ENCODE data around the gene RNF141. TPM values are rescaled to one million over a fixed set of nuclear protein-coding genes. Genes with fewer than 3 reads are reported as not detected.

The RNF141 gene
- total and polyA plus RNA-seq, 2 donors = 20.0 to 20.4 TPM

DNA sequence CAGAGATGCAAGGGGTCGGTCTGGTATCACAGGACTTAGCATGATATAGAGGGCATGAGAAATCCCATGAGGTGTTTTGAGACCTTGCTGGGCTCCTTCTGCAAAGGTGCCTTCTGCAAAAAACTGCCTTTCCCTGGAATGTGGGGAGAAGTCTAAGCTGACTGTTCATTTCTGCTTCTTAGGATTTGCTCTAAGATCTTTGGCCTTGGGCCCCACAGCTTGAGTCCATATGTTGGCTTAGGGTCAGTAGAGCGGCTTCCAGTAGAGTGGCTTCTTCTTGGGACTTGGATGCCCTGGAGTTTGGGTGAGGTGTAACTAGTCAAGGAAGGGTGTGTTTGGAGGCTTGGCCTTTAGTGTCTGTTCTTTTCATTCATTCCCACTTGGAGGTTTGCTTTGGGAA, 48.9 kb downstream of the RNF141 start:
- no peak overlapping the region for H3K4me3 ChIP-seq (ENCODE audit: low read length in 2 of 2)
- H3K36me3 ChIP-seq (ENCODE audit: control insufficient read depth in 2 of 2, insufficient read depth in 2 of 2, low read length in 1 of 2) = peaks cover 64 to 72% of the 10 kb centered on the region in 2 donors
- no peak for DNase-seq (ENCODE audit: low read depth in 6 of 9, low spot score in 9 of 9)
- H3K27me3 ChIP-seq (ENCODE audit: control insufficient read depth in 2 of 2, insufficient read depth in 1 of 2, low read length in 1 of 2) = no peaks in the 10 kb centered on the region
- WGBS = 99% methylated on average over 2 of the region's 2 CpGs
- H3K4me1 ChIP-seq (ENCODE audit: control insufficient read depth in 2 of 2, insufficient read depth in 2 of 2, low read length in 2 of 2) = peaks cover 0 to 9% of the 10 kb centered on the region in 2 donors
- H3K9me3 ChIP-seq (ENCODE audit: control insufficient read depth in 2 of 2, insufficient read depth in 1 of 2, low read length in 1 of 2) = no peaks in the 10 kb centered on the region
- H3K27ac ChIP-seq (ENCODE audit: low read depth in 1 of 2, low read length in 1 of 2) = no peak overlapping the region

DNA sequence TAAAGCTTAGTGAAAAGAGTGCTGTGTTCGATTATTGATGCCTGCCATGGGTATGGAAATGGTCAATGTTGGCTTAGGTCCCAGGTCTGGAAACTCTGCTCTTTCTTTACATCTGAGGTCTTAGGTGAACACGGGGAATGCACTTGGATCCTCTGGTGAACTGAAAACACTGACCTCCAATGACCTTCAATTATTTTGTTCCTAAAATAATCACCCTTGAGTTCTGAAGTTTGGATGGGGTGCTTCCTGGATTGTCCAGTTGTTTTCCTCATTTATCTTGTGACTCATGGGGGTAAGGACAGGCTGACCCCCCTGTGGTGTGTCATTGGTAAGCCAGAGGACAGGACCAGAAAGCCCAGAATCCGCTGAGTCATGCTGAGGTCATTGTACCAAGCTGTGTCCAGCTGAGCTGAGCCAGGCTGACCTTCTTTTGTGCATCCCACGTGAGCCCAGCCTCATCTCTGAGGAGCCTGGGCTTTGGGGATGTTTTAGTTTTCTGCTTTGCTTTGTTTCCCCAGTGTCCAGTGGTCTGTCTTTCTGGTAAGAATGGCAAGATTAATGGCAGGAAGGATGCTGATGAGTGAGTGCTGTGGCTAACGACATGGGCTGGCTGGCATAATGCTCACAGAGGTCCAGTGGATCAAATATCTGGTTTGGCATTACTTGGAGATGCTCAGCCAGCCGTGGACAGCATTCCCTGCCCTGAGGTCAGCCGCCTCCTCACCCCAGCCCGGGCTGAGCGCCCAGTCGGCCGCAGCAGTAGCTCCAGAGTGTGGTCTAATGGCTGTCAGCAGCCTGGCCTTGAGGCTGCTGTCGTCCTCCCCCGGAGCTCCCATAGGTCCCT, 50.4 kb downstream of the RNF141 start:
- DNase-seq (ENCODE audit: low read depth in 6 of 9, low spot score in 9 of 9) = no peak
- Histone ChIP-seq H3K36me3 (ENCODE audit: control insufficient read depth in 2 of 2, insufficient read depth in 2 of 2, low read length in 1 of 2) (peaks cover 62 to 66% of the 10 kb centered on the region in 2 donors), H3K27ac (ENCODE audit: low read depth in 1 of 2, low read length in 1 of 2) (no peak overlapping the region), H3K27me3 (ENCODE audit: control insufficient read depth in 2 of 2, insufficient read depth in 1 of 2, low read length in 1 of 2) (no peaks in the 10 kb centered on the region), H3K4me3 (ENCODE audit: low read length in 2 of 2) (no peak overlapping the region), H3K4me1 (ENCODE audit: control insufficient read depth in 2 of 2, insufficient read depth in 2 of 2, low read length in 2 of 2) (peaks cover 0 to 17% of the 10 kb centered on the region in 2 donors), H3K9me3 (ENCODE audit: control insufficient read depth in 2 of 2, insufficient read depth in 1 of 2, low read length in 1 of 2) (no peaks in the 10 kb centered on the region)
- 94% methylated on average over 13 of the region's 13 CpGs for WGBS

DNA sequence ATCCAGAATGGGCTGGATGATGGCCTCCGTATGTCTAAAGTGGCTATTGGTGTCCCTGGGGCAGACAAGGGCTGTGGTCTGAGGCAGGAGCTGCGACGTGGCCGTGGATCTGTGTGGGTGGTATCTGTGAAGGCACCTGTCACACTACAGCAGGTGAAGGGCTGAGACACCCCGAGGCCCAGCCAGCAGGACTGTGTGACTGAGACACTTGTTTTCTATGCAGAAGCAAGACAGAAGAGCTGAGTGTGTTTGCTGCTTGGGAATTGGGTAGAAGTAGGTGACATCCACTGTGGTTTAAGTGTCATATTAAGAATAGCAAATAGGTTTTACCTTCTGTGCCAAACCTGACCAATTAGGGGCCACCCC, 51.0 kb downstream of the RNF141 start:
- no peaks in the 10 kb centered on the region for H3K9me3 ChIP-seq (ENCODE audit: control insufficient read depth in 2 of 2, insufficient read depth in 1 of 2, low read length in 1 of 2)
- H3K4me1 ChIP-seq (ENCODE audit: control insufficient read depth in 2 of 2, insufficient read depth in 2 of 2, low read length in 2 of 2) = peaks cover 0 to 18% of the 10 kb centered on the region in 2 donors
- no peak overlapping the region for H3K27ac ChIP-seq (ENCODE audit: low read depth in 1 of 2, low read length in 1 of 2)
- no peak overlapping the region for H3K4me3 ChIP-seq (ENCODE audit: low read length in 2 of 2)
- H3K27me3 ChIP-seq (ENCODE audit: control insufficient read depth in 2 of 2, insufficient read depth in 1 of 2, low read length in 1 of 2) = no peaks in the 10 kb centered on the region
- 93% methylated on average over 5 of the region's 5 CpGs for WGBS
- no peak for DNase-seq (ENCODE audit: low read depth in 6 of 9, low spot score in 9 of 9)
- peaks cover 61 to 65% of the 10 kb centered on the region in 2 donors for H3K36me3 ChIP-seq (ENCODE audit: control insufficient read depth in 2 of 2, insufficient read depth in 2 of 2, low read length in 1 of 2)

DNA sequence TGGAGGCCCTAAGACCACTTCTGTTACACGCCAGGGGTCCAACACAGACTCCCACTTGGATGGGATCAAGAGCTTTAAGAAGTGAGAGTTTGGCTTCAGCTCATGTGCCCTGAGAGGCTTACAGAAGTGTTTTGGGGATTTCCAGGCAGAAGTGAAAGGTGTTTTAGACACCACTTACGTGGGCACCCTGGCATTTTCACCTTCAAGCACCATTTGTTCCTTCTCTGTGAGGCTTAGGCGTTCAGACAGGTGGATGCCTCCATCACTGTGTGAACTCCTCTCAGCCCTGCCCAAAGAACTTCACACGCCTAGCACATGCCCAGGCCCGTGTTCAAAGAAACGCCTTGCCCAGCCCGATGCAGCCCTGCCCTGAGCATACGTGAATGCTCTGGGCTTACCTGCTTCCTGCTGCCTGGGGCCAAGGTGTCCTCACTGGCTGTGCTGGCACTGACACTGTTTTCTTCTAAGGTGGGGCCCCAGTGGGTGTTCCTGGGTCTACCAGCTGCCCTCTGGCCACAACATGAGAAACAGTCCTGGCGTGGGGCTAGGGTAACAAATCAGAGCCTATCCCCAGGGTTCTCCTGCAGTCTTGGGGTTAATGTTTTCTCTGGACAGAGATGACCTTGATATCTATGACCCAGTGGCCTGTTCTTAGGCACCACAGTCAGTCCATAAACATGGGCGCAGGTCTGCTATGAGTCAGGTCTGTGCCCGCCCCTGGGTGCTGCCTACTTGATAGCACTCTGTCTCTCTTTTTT, 51.9 kb downstream of the RNF141 start:
- Histone ChIP-seq H3K36me3 (ENCODE audit: control insufficient read depth in 2 of 2, insufficient read depth in 2 of 2, low read length in 1 of 2) (peaks cover 64% of the 10 kb centered on the region in 2 donors), H3K4me1 (ENCODE audit: control insufficient read depth in 2 of 2, insufficient read depth in 2 of 2, low read length in 2 of 2) (peaks cover 0 to 18% of the 10 kb centered on the region in 2 donors), H3K27me3 (ENCODE audit: control insufficient read depth in 2 of 2, insufficient read depth in 1 of 2, low read length in 1 of 2) (no peaks in the 10 kb centered on the region), H3K9me3 (ENCODE audit: control insufficient read depth in 2 of 2, insufficient read depth in 1 of 2, low read length in 1 of 2) (no peaks in the 10 kb centered on the region), H3K4me3 (ENCODE audit: low read length in 2 of 2) (no peak overlapping the region), H3K27ac (ENCODE audit: low read depth in 1 of 2, low read length in 1 of 2) (no peak overlapping the region)
- WGBS = 94% methylated on average over 11 of the region's 11 CpGs
- DNase-seq (ENCODE audit: low read depth in 6 of 9, low spot score in 9 of 9) = peak in 1 of 9 donors; percentile 26

DNA sequence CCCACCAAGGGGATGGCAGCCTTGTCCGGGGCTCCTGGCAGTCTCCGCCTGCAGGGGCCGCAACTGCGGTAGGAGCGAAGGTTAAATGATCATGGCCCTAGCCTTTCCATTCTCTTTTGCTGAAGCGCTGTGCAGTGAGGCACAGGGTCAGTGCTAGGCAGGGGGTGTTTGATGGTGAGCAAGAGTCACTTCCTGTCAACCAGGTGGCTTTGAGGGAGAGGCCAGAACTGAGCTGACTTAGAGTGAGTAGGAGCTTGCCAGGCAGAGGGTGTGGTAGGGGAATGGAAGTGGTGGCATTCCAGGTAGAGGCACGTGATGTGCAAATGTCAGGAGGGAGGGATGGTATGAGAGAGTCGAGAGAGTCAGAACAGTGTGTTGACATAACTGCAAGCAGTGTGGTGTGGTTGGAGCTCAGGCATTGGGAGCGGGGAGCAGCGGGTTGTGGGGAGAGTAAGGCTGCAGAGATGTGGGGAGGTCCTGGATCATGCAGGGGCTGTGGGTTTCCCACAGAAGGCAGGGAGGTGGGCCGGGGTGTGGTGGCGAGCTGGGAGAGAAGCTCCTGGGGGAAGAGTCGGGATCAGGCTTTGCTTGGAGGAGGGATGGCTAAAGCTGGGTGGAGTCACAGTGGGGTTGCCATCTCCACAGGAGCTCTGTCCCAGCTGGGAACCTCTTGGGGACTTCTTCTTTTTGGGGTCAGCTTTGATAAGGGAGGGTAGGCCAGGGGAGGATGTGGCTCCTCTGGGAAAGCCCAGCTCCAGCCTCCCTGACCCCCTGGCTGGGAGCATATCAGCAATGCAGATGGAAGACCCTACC, 52.7 kb downstream of the RNF141 start:
- DNase-seq (ENCODE audit: low read depth in 6 of 9, low spot score in 9 of 9) = peak in 2 of 9 donors; percentile 8 to 22
- Histone ChIP-seq H3K27me3 (ENCODE audit: control insufficient read depth in 2 of 2, insufficient read depth in 1 of 2, low read length in 1 of 2) (no peaks in the 10 kb centered on the region), H3K36me3 (ENCODE audit: control insufficient read depth in 2 of 2, insufficient read depth in 2 of 2, low read length in 1 of 2) (peaks cover 63 to 69% of the 10 kb centered on the region in 2 donors), H3K27ac (ENCODE audit: low read depth in 1 of 2, low read length in 1 of 2) (peak overlapping the region in 1 of 2 donors; percentile 8), H3K9me3 (ENCODE audit: control insufficient read depth in 2 of 2, insufficient read depth in 1 of 2, low read length in 1 of 2) (no peaks in the 10 kb centered on the region), H3K4me3 (ENCODE audit: low read length in 2 of 2) (no peak overlapping the region), H3K4me1 (ENCODE audit: control insufficient read depth in 2 of 2, insufficient read depth in 2 of 2, low read length in 2 of 2) (peaks cover 0 to 18% of the 10 kb centered on the region in 2 donors)
- 90% methylated on average over 13 of the region's 13 CpGs for WGBS

DNA sequence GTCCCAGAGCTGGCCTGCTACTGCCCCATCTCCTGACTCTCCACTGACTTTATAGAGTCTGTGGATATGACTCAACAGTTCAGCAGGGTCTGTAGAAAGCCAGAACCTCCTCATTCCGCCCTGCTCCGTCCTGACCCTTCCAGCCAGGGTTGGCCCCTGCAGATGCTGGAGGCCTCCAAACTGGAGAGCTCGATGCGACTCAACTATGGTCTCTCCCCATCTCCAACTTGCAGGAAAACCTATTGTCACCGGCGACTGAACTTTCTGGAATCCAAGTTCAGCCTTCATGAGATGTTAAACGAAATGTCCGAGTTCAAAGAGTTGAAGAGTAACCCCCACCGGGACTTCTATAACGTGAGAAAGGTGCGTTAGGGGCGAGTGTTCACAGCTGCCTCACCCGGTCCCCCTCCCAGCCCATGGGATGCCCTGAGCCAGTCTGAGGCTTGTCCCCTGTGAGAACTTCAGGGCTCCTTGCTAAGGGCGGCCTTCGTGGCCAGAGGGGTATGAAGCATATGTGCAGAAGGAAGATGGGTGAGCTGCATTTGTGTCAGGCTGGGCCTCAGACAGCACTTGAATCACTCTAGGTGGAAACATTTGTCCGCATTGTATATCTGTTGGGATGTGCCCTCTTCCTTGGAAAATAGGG, 53.9 kb downstream of the RNF141 start:
- Histone ChIP-seq H3K27ac (ENCODE audit: low read depth in 1 of 2, low read length in 1 of 2) (no peak overlapping the region), H3K27me3 (ENCODE audit: control insufficient read depth in 2 of 2, insufficient read depth in 1 of 2, low read length in 1 of 2) (no peaks in the 10 kb centered on the region), H3K4me1 (ENCODE audit: control insufficient read depth in 2 of 2, insufficient read depth in 2 of 2, low read length in 2 of 2) (peaks cover 0 to 18% of the 10 kb centered on the region in 2 donors), H3K4me3 (ENCODE audit: low read length in 2 of 2) (no peak overlapping the region), H3K9me3 (ENCODE audit: control insufficient read depth in 2 of 2, insufficient read depth in 1 of 2, low read length in 1 of 2) (no peaks in the 10 kb centered on the region), H3K36me3 (ENCODE audit: control insufficient read depth in 2 of 2, insufficient read depth in 2 of 2, low read length in 1 of 2) (peaks cover 55 to 64% of the 10 kb centered on the region in 2 donors)
- 98% methylated on average over 16 of the region's 16 CpGs for WGBS
- no peak for DNase-seq (ENCODE audit: low read depth in 6 of 9, low spot score in 9 of 9)

DNA sequence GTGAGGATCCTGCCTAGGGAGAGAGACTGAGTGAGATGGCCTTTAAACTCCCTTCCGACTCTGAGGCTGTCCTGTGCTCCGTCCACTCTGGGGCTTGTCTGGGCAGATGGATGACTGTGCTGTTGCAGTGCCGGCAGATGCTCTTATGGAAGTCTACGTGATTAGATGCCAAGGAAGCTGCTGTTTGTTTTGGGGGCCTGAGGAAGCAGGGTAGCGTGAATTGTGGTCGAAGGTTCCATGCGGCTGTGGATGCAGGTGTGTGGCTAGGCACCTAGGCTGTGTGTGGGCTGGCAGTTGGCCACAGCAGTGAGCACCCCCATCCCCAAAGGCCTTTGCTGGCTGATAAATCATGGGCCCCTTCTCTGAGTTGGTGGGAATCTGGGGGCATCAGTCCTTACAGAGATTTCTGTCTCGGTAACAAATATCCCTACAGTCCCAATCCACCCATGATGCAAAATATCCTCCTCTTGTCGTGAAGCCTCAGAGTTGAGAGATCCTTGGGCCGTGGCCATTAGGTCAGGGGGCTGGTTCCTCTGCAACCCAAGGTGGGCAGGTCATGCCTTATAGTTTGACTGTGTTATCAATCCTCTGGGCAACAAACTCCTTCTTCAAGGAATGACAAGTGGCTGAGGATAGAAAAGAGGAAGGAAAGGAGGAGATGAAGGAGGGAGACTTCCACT, 54.7 kb downstream of the RNF141 start:
- no peak overlapping the region for H3K27ac ChIP-seq (ENCODE audit: low read depth in 1 of 2, low read length in 1 of 2)
- peaks cover 0 to 18% of the 10 kb centered on the region in 2 donors for H3K4me1 ChIP-seq (ENCODE audit: control insufficient read depth in 2 of 2, insufficient read depth in 2 of 2, low read length in 2 of 2)
- H3K9me3 ChIP-seq (ENCODE audit: control insufficient read depth in 2 of 2, insufficient read depth in 1 of 2, low read length in 1 of 2) = no peaks in the 10 kb centered on the region
- H3K36me3 ChIP-seq (ENCODE audit: control insufficient read depth in 2 of 2, insufficient read depth in 2 of 2, low read length in 1 of 2) = peaks cover 53 to 70% of the 10 kb centered on the region in 2 donors
- 82% methylated on average over 10 of the region's 10 CpGs for WGBS
- no peak overlapping the region for H3K4me3 ChIP-seq (ENCODE audit: low read length in 2 of 2)
- DNase-seq (ENCODE audit: low read depth in 6 of 9, low spot score in 9 of 9) = no peak
- H3K27me3 ChIP-seq (ENCODE audit: control insufficient read depth in 2 of 2, insufficient read depth in 1 of 2, low read length in 1 of 2) = no peaks in the 10 kb centered on the region

DNA sequence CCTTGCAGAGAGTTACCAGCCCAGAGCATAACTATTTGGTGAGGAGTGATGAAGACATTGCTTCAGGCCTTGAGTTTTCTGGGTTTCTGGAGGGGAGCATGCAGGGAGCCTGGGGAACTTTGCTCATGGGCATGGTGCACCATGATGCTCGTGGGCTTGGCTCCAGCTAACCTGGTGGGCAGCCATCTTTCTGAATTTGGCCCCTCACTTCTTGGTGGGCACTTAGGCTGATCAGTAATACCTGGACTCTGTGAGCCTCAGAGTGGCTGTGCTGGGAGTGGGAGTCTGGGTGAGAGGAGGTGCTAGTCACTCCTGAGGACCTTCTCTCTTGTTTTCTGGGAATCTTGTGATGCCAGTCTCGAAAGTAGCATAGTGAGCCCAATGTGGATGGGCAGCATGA, 55.3 kb downstream of the RNF141 start:
- WGBS = 49% methylated on average over 2 of the region's 2 CpGs
- Histone ChIP-seq H3K4me1 (ENCODE audit: control insufficient read depth in 2 of 2, insufficient read depth in 2 of 2, low read length in 2 of 2) (peaks cover 0 to 18% of the 10 kb centered on the region in 2 donors), H3K27ac (ENCODE audit: low read depth in 1 of 2, low read length in 1 of 2) (no peak overlapping the region), H3K4me3 (ENCODE audit: low read length in 2 of 2) (no peak overlapping the region), H3K36me3 (ENCODE audit: control insufficient read depth in 2 of 2, insufficient read depth in 2 of 2, low read length in 1 of 2) (peaks cover 53 to 73% of the 10 kb centered on the region in 2 donors), H3K9me3 (ENCODE audit: control insufficient read depth in 2 of 2, insufficient read depth in 1 of 2, low read length in 1 of 2) (no peaks in the 10 kb centered on the region), H3K27me3 (ENCODE audit: control insufficient read depth in 2 of 2, insufficient read depth in 1 of 2, low read length in 1 of 2) (no peaks in the 10 kb centered on the region)
- DNase-seq (ENCODE audit: low read depth in 6 of 9, low spot score in 9 of 9) = no peak
